ENCODE results near the gene DSC1. TPM values are rescaled to one million over a fixed set of nuclear protein-coding genes. Genes with fewer than 3 reads are reported as not detected.

The DSC1 gene
- total and polyA plus RNA-seq, 2 of the 4 experiments (the other 2 are of a cell fraction), result not detected

DNA sequence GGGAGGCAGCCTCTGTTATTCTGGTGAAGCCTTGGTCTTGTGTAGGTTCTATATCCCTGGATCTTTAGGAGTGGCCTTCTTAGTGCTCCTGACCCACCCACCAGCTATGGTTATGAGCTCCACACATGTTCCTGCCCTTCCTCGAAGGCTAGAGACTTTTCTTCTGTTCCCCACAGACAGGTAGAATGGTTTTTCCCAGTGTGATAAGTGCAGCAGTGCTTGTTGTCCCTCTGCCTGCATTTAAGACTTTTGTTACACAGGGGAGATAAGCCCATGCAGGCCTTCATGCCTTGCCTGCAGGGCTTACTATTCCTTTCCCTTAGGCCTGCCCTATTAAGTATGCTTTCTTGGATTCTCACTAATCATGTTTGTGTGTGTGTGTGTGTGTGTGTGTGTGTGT lies 48.4 kb upstream of the DSC1 start (continued):
- TF ChIP-seq, protein P1, sequence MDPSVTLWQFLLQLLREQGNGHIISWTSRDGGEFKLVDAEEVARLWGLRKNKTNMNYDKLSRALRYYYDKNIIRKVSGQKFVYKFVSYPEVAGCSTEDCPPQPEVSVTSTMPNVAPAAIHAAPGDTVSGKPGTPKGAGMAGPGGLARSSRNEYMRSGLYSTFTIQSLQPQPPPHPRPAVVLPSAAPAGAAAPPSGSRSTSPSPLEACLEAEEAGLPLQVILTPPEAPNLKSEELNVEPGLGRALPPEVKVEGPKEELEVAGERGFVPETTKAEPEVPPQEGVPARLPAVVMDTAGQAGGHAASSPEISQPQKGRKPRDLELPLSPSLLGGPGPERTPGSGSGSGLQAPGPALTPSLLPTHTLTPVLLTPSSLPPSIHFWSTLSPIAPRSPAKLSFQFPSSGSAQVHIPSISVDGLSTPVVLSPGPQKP (IDR thresholded peaks at IDR 0.05; ENCODE audit: borderline replicate concordance, low read depth, low read length), result no peak
- TF ChIP-seq RAD21 (IDR thresholded peaks at IDR 0.05; ENCODE audit: low read length) (no peak), MXI1 (IDR thresholded peaks at IDR 0.05; ENCODE audit: borderline replicate concordance, low read depth, low read length) (no peak)

DNA sequence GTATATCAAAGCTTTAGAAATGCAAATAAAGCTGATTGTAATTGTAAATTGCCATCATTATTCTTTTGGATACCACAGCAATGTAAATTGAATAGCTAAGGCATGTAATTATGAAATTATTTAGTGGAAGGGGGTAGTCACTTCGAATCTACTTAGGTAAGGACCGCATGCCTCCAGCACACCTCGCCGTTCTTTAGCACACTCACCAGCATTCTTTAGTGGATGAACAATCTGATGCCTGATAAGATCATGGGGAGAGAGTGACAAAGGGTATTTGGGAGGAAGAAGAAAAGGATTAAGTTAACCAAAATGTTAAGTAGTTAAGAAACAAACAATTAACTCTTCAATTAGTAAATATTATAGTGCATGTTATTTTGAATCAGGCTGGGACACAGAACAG lies 46.4 kb upstream of the DSC1 start:
- Histone ChIP-seq H3K4ac (ENCODE audit: low read depth, low read length) (no peak overlapping the region), H3K9ac (ENCODE audit: low read depth, low read length) (no peak overlapping the region), H3K27me3 (ENCODE audit: control insufficient read depth, insufficient read depth, low read length) (no peaks in the 10 kb centered on the region), H2BK5ac (ENCODE audit: low read depth, low read length, poor library complexity, severe bottlenecking) (no peak overlapping the region), H3K9me1 (ENCODE audit: insufficient read depth, low read length) (no peaks in the 10 kb centered on the region), H2BK15ac (ENCODE audit: low read depth, low read length) (no peak overlapping the region), H2AK5ac (ENCODE audit: low read depth, low read length) (no peak overlapping the region), H3K9me3 (ENCODE audit: control insufficient read depth, insufficient read depth, low read length) (peaks cover 4% of the 10 kb centered on the region; the same call in 1 of the 2 replicates), H3K4me1 (ENCODE audit: control insufficient read depth, insufficient read depth, low read length) (no peaks in the 10 kb centered on the region), H3K56ac (ENCODE audit: extremely low read depth, insufficient read depth, low read length) (no peak overlapping the region), H4K8ac (ENCODE audit: low read depth in 2 of 2, low read length in 2 of 2) (no peak overlapping the region), H4K20me1 (ENCODE audit: insufficient read depth, low read length) (no peaks in the 10 kb centered on the region), H3K4me3 (ENCODE audit: insufficient read depth, low read depth, low read length) (no peak overlapping the region), H3K27ac (ENCODE audit: insufficient read depth, low read length) (no peak overlapping the region), H2AK9ac (replicated peaks; ENCODE audit: low read depth, low read length, poor library complexity) (no peak overlapping the region), H3K18ac (ENCODE audit: low read depth, low read length) (no peak overlapping the region), H3K79me1 (ENCODE audit: low read depth in 1 of 2, low read length in 2 of 2) (no peaks in the 10 kb centered on the region), H4K91ac (ENCODE audit: insufficient read depth, low read depth, low read length) (no peak overlapping the region), H4K5ac (ENCODE audit: low read depth, low read length) (no peak overlapping the region), H3K4me2 (ENCODE audit: low read depth, low read length) (no peak overlapping the region), H3K23ac (ENCODE audit: low read depth, low read length) (no peak overlapping the region), H2BK20ac (ENCODE audit: low read depth, low read length) (no peak overlapping the region), H2BK120ac (ENCODE audit: low read depth, low read length) (no peak overlapping the region), H3K36me3 (ENCODE audit: control insufficient read depth, insufficient read depth, low read length) (no peaks in the 10 kb centered on the region), H2AFZ (replicated peaks; ENCODE audit: low read length, poor library complexity) (no peak overlapping the region), H3K14ac (replicated peaks; ENCODE audit: low read depth, low read length) (no peak overlapping the region)
- ATAC-seq (ENCODE audit: low read depth), result no peak
- POLR2A ChIA-PET (ENCODE audit: unreplicated experiment), result no interaction called here
- TF ChIP-seq, protein P2, sequence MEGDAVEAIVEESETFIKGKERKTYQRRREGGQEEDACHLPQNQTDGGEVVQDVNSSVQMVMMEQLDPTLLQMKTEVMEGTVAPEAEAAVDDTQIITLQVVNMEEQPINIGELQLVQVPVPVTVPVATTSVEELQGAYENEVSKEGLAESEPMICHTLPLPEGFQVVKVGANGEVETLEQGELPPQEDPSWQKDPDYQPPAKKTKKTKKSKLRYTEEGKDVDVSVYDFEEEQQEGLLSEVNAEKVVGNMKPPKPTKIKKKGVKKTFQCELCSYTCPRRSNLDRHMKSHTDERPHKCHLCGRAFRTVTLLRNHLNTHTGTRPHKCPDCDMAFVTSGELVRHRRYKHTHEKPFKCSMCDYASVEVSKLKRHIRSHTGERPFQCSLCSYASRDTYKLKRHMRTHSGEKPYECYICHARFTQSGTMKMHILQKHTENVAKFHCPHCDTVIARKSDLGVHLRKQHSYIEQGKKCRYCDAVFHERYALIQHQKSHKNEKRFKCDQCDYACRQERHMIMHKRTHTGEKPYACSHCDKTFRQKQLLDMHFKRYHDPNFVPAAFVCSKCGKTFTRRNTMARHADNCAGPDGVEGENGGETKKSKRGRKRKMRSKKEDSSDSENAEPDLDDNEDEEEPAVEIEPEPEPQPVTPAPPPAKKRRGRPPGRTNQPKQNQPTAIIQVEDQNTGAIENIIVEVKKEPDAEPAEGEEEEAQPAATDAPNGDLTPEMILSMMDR (conservative IDR thresholded peaks at IDR 0.05; ENCODE audit: low read depth, low read length), result no peak
- TF ChIP-seq FOS (IDR thresholded peaks at IDR 0.05; ENCODE audit: low read depth, low read length) (no peak), CEBPB (IDR thresholded peaks at IDR 0.05; ENCODE audit: low read depth, low read length) (no peak), NFE2L2 (IDR thresholded peaks at IDR 0.05; ENCODE audit: low read depth, low read length) (no peak), SMC3 (IDR thresholded peaks at IDR 0.05; ENCODE audit: low read depth, low read length) (no peak), MXI1 (IDR thresholded peaks at IDR 0.05; ENCODE audit: borderline replicate concordance, low read depth, low read length) (no peak), POLR2A (IDR thresholded peaks at IDR 0.05; ENCODE audit: low read depth, low read length) (no peak), MAZ (IDR thresholded peaks at IDR 0.05; ENCODE audit: borderline replicate concordance, low read depth, low read length) (no peak)
- TF ChIP-seq, protein P3, sequence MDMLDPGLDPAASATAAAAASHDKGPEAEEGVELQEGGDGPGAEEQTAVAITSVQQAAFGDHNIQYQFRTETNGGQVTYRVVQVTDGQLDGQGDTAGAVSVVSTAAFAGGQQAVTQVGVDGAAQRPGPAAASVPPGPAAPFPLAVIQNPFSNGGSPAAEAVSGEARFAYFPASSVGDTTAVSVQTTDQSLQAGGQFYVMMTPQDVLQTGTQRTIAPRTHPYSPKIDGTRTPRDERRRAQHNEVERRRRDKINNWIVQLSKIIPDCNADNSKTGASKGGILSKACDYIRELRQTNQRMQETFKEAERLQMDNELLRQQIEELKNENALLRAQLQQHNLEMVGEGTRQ (IDR thresholded peaks at IDR 0.05; ENCODE audit: low read depth, low read length), result no peak
- in situ Hi-C loops (cut with MboI; ENCODE audit: low sequenced_read_pairs) (no loop called here), dilution Hi-C loops (cut with HindIII; ENCODE audit: low sequenced_read_pairs, unreplicated experiment) (no loop called here), intact Hi-C loops (cut with micrococcal nuclease) (no loop called here)
- no CpG with 5 or more reads among the region's 4 CpGs for WGBS, 2 experiments (ENCODE audit: extremely low coverage in 2 of 2, insufficient read length in 1 of 2)
- no TSS peak for BruUV-seq (replicated peaks)
- CTCF ChIA-PET, result interaction anchor here (0.6 kb wide), 2 partner anchors 277 to 345 kb away, joined by 4 read pairs; no protein-coding TSS in a partner anchor
- no peak for DNase-seq
